K562 (cell line): Measurements from ENCODE around the gene CLSTN1. TPM values are rescaled to one million over a fixed set of nuclear protein-coding genes. Genes with fewer than 3 reads are reported as not detected.

Experiments used
- ATAC-seq: fragments of 200-7000 bp; cut with Tn5 transposase; 3 replicates; pipeline ENCODE4 v1.9.1; 2020; ENCODE audit warnings: moderate library complexity
- BruUV-seq: library from RNA; stranded (reverse); fragments of 400-500 nt; replicated peaks from 2 replicates; lab custom pipeline; 2021; lab: Mats Ljungman, UMichigan
- CTCF ChIA-PET: fragments of 300-600 bp; formaldehyde crosslinking; extraction: SDS; loops from one replicate; lab custom pipeline; 2021; ENCODE audit warnings: low intra/inter-chr PET ratio; lab: Yijun Ruan, JAX
- POLR2A ChIA-PET: fragments of 300-600, 350-650 bp; sonication (Branson Sonifier 250); formaldehyde crosslinking; extraction: SDS; loops from one replicate; lab custom pipeline; 2021; ENCODE audit warnings: antibody characterized with exemption, inconsistent platforms; lab: Yijun Ruan, JAX
- DNase-seq, 4 experiments: peaks; one replicate each; pipeline versions ENCODE4 v3.0.0 to v3.0.0-alpha.2; 2011 to 2018; ENCODE audit warnings: low spot score in 3 of 4, mixed read lengths in 3 of 4; ENCODE audit errors: extremely low read depth in 1 of 4
- FAIRE-seq: peaks from 2 replicates; lab custom pipeline; 2011; peaks lifted over from hg19 to GRCh38; lab: Jason Lieb, UNC
- H2AFZ ChIP-seq: 2 replicates; pipeline ENCODE4 v1.6.0; 2011; ENCODE audit warnings: low read depth, low read length, control low read depth, inconsistent platforms
- H3K27ac ChIP-seq: fragments of 200-600 bp; 3 replicates; pipeline ENCODE4 v1.8.0; 2011; ENCODE audit warnings: low read depth, mild to moderate bottlenecking, control low read depth, inconsistent platforms, low read length, moderate library complexity, mixed read lengths; ENCODE audit errors: extremely low read depth
- H3K27me3 ChIP-seq, 2 experiments: fragments of 300-600 bp in 1 of 2; 2 replicates in 1 of 2; 3 replicates in 1 of 2; pipeline versions ENCODE4 v1.6.0 to v1.8.0; 2011; ENCODE audit warnings: inconsistent platforms in 2 of 2, low read length in 2 of 2, mild to moderate bottlenecking in 1 of 2, mixed read lengths in 1 of 2, moderate library complexity in 1 of 2; ENCODE audit not compliant: control insufficient read depth in 2 of 2, insufficient read depth in 2 of 2
- H3K36me3 ChIP-seq: fragments of 300-600 bp; 3 replicates; pipeline ENCODE4 v1.8.0; 2011; ENCODE audit warnings: mild to moderate bottlenecking, low read length, inconsistent platforms; ENCODE audit not compliant: control insufficient read depth, insufficient read depth
- H3K4me1 ChIP-seq, 2 experiments: fragments of 200-600 bp in 1 of 2; replicated peaks in 1 of 2; 2 replicates in 1 of 2; 3 replicates in 1 of 2; pipeline versions ENCODE4 v1.5.1 to v1.8.0; 2011; ENCODE audit warnings: inconsistent platforms in 2 of 2, low read length in 2 of 2, mild to moderate bottlenecking in 1 of 2, mixed read lengths in 1 of 2, moderate library complexity in 1 of 2; ENCODE audit not compliant: control insufficient read depth in 2 of 2, insufficient read depth in 2 of 2
- H3K4me2 ChIP-seq: 2 replicates; pipeline ENCODE4 v1.6.1; 2011; ENCODE audit warnings: low read length, control low read depth, inconsistent platforms, mixed read lengths; ENCODE audit not compliant: insufficient read depth
- H3K4me3 ChIP-seq: fragments of 200-600 bp; sonication (generic), shearing (Covaris generic); 2 replicates; pipeline ENCODE4 v1.5.1; 2016; ENCODE audit warnings: control low read depth, inconsistent platforms
- H3K79me2 ChIP-seq: fragments of 200-600 bp; 3 replicates; pipeline ENCODE4 v1.8.0; 2011; ENCODE audit warnings: low read length, inconsistent platforms; ENCODE audit not compliant: control insufficient read depth, insufficient read depth
- H3K9ac ChIP-seq, 2 experiments: 2 replicates each; pipeline versions ENCODE4 v1.6.0 to v1.6.1; 2011; ENCODE audit warnings: low read depth in 2 of 2, low read length in 2 of 2, control low read depth in 1 of 2, inconsistent platforms in 1 of 2, mild to moderate bottlenecking in 1 of 2, mixed read lengths in 1 of 2; ENCODE audit not compliant: insufficient read depth in 1 of 2
- H3K9me1 ChIP-seq: one replicate; pipeline ENCODE4 v1.6.0; 2011; ENCODE audit warnings: inconsistent platforms, mild to moderate bottlenecking, low read length, moderate library complexity; ENCODE audit not compliant: control insufficient read depth, insufficient read depth
- H3K9me3 ChIP-seq: replicated peaks from 2 replicates; pipeline ENCODE4 v1.5.1; 2011; ENCODE audit warnings: low read depth, low read length, inconsistent platforms; ENCODE audit not compliant: control insufficient read depth, insufficient read depth
- H4K20me1 ChIP-seq: replicated peaks from 2 replicates; pipeline ENCODE4 v1.6.1; 2011; ENCODE audit warnings: low read length, inconsistent platforms, mixed read lengths; ENCODE audit not compliant: control insufficient read depth, insufficient read depth
- CBX1 ChIP-seq: sonication (generic); IDR thresholded peaks from 2 replicates; pipeline ENCODE4 v1.6.1; 2016; ENCODE audit warnings: antibody characterized with exemption, low read depth, mild to moderate bottlenecking
- E2F3 ChIP-seq: fragments of 250-450 bp; sonication (Bioruptor Pico); IDR thresholded peaks from 2 replicates; pipeline ENCODE4 v1.4.0; 2020; ENCODE audit warnings: mild to moderate bottlenecking
- E4F1 ChIP-seq: fragments of 250-450 bp; sonication (Bioruptor Pico); IDR thresholded peaks from 2 replicates; pipeline ENCODE4 v1.5.0; 2021; ENCODE audit warnings: mild to moderate bottlenecking, borderline replicate concordance
- GABPA ChIP-seq: fragments of 200-800 bp; sonication (Bioruptor generic); conservative IDR thresholded peaks from 2 replicates; pipeline ENCODE4 v1.6.1; 2016; ENCODE audit warnings: low read depth, missing genetic modification characterization, missing compliant biosample characterization
- HNRNPL ChIP-seq: fragments of 200-400 bp; formaldehyde crosslinking; IDR thresholded peaks from 2 replicates; pipeline ENCODE4 v1.6.1; 2017; ENCODE audit warnings: low read depth, mild to moderate bottlenecking, low read length
- POLR2B ChIP-seq: fragments of 450-650 bp; IDR thresholded peaks from 2 replicates; pipeline ENCODE4 v1.6.1; 2018; ENCODE audit warnings: low read depth; ENCODE audit not compliant: partially characterized antibody
- POLR3G ChIP-seq: IDR thresholded peaks from 2 replicates; pipeline ENCODE4 v1.6.1; 2011; ENCODE audit not compliant: insufficient read length, insufficient replicate concordance; ENCODE audit errors: extremely low read depth
- THRAP3 ChIP-seq: fragments of 450-650 bp; IDR thresholded peaks from 2 replicates; pipeline ENCODE4 v1.6.1; 2016; ENCODE audit warnings: mild to moderate bottlenecking, inconsistent platforms, borderline replicate concordance
- ZNF134 ChIP-seq: fragments of 250-450 bp; sonication (Bioruptor Pico); conservative IDR thresholded peaks from 2 replicates; pipeline ENCODE4 v1.4.0; 2020
- ZNF175 ChIP-seq: fragments of 200-800 bp; sonication (Bioruptor generic); IDR thresholded peaks from 2 replicates; pipeline ENCODE4 v1.6.1; 2016; ENCODE audit warnings: low read depth, mild to moderate bottlenecking, missing genetic modification characterization, missing compliant biosample characterization
- WGBS: fragments of 100-300 bp; shearing (Covaris generic); methylation state at CpG from one replicate; pipeline ENCODE4 v1.1.6; 2016; ENCODE audit warnings: low coverage, mixed read lengths; ENCODE audit not compliant: insufficient coverage; ENCODE audit errors: missing lambda C conversion rate; 5-methylcytosine and 5-hydroxymethylcytosine counted together
- in situ Hi-C: fragments of 300-500 bp; cut with MboI; formaldehyde crosslinking; loops from 4 replicates; pipeline ENCODE4 v1.15.0; 2018; ENCODE audit warnings: inconsistent platforms, mixed read lengths
- intact Hi-C: fragments of 100-400 bp; cut with micrococcal nuclease; formaldehyde crosslinking; loops from 2 replicates; pipeline ENCODE4 v1.14.2; 2022
- polyA plus RNA-seq, 8 experiments: library from polyadenylated mRNA; depleted of rRNA in 4 of 8; stranded (reverse) in 5 of 8; unstranded in 3 of 8; fragments of >200 nt; fragmentation: Nextera tagmentation in 2 of 8; fragmentation: Illumina TruSeq in 1 of 8; extraction: Ambion mirVana in 2 of 8; extraction: Trizol in 1 of 8; gene quantifications; 2 replicates each; pipeline versions ENCODE4 v1.2.1 to v1.2.3, GENCODE V29; 2011 to 2014; ENCODE audit warnings: inconsistent platforms in 1 of 8, missing spikeins in 1 of 8
- total RNA-seq, 7 experiments: library from RNA; depleted of rRNA in 6 of 7; stranded (reverse); fragments of >200 nt in 6 of 7; fragmentation: Illumina TruSeq in 2 of 7; extraction: Trizol in 2 of 7; gene quantifications; 2 replicates each; pipeline versions ENCODE4 v1.2.1 to v1.2.3, GENCODE V29; 2011 to 2021; ENCODE audit warnings: low replicate concordance in 1 of 7

Gene CLSTN1
- total and polyA plus RNA-seq, 9 of the 15 experiments (the other 6 are each of a cell fraction or from before 2014, with no cell fraction given): 1.1 to 32.5 (median 13.3) TPM

- in situ Hi-C loops (no loop called here), intact Hi-C loops (no loop called here)
- ChIA-PET CTCF (no interaction called here), POLR2A (interaction anchor here (0.8 to 1.2 kb wide), 3 partner anchors 10 to 32 kb away, joined by 3 read pairs; no protein-coding TSS in a partner anchor)
- peak overlapping the region; percentile 27; the same call in 1 of the 3 replicates for H3K27ac ChIP-seq
- peak overlapping the region; percentile 62 for H3K4me3 ChIP-seq
- FAIRE-seq: peak; percentile 58
- H3K9ac ChIP-seq: peak overlapping the region; percentile 28 to 83; a peak in 3 of 4 replicates
- H3K9me3 ChIP-seq: no peaks in the 10 kb centered on the region
- WGBS: 1% methylated on average over 69 of the region's 71 CpGs
- peaks cover 4% of the 10 kb centered on the region; the same call in 1 of the 2 replicates for H4K20me1 ChIP-seq
- BruUV-seq: no TSS peak
- H3K27me3 ChIP-seq: peaks cover 4 to 26% of the 10 kb centered on the region in 2 experiments; a peak in 4 of 5 replicates
- H3K4me1 ChIP-seq: peaks cover 16 to 28% of the 10 kb centered on the region in 2 experiments
- no peaks in the 10 kb centered on the region for H3K36me3 ChIP-seq
- ATAC-seq: peak; percentile 44
- peak; percentile 38 to 65 (median 51) for DNase-seq
- H3K79me2 ChIP-seq: peaks cover 20% of the 10 kb centered on the region
- no peaks in the 10 kb centered on the region for H3K9me1 ChIP-seq
- H2AFZ ChIP-seq: peak overlapping the region; percentile 64
- H3K4me2 ChIP-seq: peak overlapping the region; percentile 90
- TF ChIP-seq HNRNPL: no peak
- no peak for TF ChIP-seq POLR3G
- TF ChIP-seq E4F1 (CRISPR knock-in tag): no peak
- TF ChIP-seq GABPA (tag): no peak
- TF ChIP-seq POLR2B: no peak
- no peak for TF ChIP-seq ZNF134 (CRISPR knock-in tag)
- no peak for TF ChIP-seq THRAP3
- no peak for TF ChIP-seq E2F3 (CRISPR knock-in tag)
- no peak for TF ChIP-seq CBX1
- no peak for TF ChIP-seq ZNF175 (CRISPR knock-in tag)
Observed at GRCh38 chr1:9822897-9823692, 670 bp downstream of the CLSTN1 start.
